Activated B cell treated with CpG ODN at 0.5 μM for 24 hours (primary cell): ENCODE measurements around the gene AUNIP. TPM values are rescaled to one million over a fixed set of nuclear protein-coding genes. Genes with fewer than 3 reads are reported as not detected.

Experiments
- ATAC-seq: fragments of 200-7000 bp; cut with Tn5 transposase; one replicate; pipeline ENCODE4 v1.10.0; 2021; ENCODE audit warnings: low read depth, mild to moderate bottlenecking, moderate library complexity
- CTCF ChIA-PET: fragments of 350-600 bp; sonication (Branson Sonifier 250); formaldehyde crosslinking; loops from one replicate; lab custom pipeline; 2021; ENCODE audit warnings: antibody characterized with exemption; lab: Charles Lee
- POLR2A ChIA-PET: fragments of 350-600 bp; sonication (Branson Sonifier 250); formaldehyde crosslinking; loops from one replicate; lab custom pipeline; 2021; ENCODE audit warnings: antibody characterized with exemption; lab: Charles Lee
- DNase-seq: peaks from one replicate; pipeline ENCODE4 v3.0.0; 2022
- H3K27ac Mint-ChIP-seq: one replicate; pipeline ENCODE4 v1.8.0; 2020; ENCODE audit warnings: mixed read lengths
- H3K27me3 Mint-ChIP-seq: one replicate; pipeline ENCODE4 v1.8.0; 2021; ENCODE audit warnings: mixed read lengths
- H3K36me3 Mint-ChIP-seq: one replicate; pipeline ENCODE4 v1.8.0; 2021; ENCODE audit warnings: low read depth, mixed read lengths
- H3K4me1 Mint-ChIP-seq: one replicate; pipeline ENCODE4 v1.8.0; 2021; ENCODE audit warnings: mixed read lengths
- H3K4me3 Mint-ChIP-seq: one replicate; pipeline ENCODE4 v1.8.0; 2020; ENCODE audit warnings: mild to moderate bottlenecking, mixed read lengths
- H3K9me3 Mint-ChIP-seq: one replicate; pipeline ENCODE4 v1.8.0; 2020; ENCODE audit warnings: mixed read lengths
- intact Hi-C: fragments of 100-400 bp; cut with micrococcal nuclease; formaldehyde crosslinking; loops from one replicate; pipeline ENCODE4 v1.15.1; 2024
- total RNA-seq: library from RNA; stranded (reverse); gene quantifications from 2 replicates; pipeline ENCODE4 v1.2.3, GENCODE V29; 2022
- TF ChIP-seq, protein P1 (sequence below): fragments of 200-600 bp; IDR thresholded peaks from one replicate; pipeline ENCODE4 v1.8.0; 2022; ENCODE audit warnings: antibody characterized with exemption, mild to moderate bottlenecking

Gene AUNIP
- total RNA-seq, 1 donor from 2014 or later = 0.42 TPM

DNA sequence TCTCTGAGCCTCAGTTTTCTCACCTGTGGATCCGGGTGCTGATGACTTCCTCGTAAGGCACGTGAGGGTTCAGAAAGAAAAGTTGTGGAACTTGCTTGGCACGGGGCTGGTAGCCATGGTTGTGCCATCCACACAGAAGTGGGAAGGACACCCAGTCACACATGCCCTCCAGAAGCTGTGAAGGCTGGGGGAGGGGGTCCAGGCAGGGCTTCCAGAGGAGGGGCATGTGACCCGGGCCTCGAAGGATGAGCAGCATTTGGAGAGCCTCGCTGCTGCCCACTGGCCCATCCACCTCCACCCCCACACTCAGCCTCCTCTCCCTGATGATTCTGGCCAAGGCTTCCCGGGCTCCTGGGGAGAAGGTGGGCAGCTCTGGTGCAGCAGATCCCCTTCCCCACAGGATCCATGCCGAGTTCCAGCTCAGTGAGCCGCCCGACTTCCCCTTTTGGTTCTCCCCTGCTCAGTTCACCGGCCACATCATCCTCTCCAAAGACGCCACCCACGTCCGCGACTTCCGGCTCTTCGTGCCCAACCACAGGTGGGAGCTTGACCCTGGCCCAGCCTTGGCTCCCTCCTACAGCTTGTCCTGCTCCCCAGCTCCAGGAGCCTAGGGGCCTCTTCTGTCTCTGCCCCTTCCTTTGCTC is 49.9 kb downstream of the AUNIP start:
- Mint-ChIP-seq H3K27ac (peak overlapping the region; percentile 18), H3K9me3 (no peaks in the 10 kb centered on the region), H3K4me3 (peak overlapping the region; percentile 44), H3K36me3 (peaks cover 14% of the 10 kb centered on the region), H3K27me3 (no peaks in the 10 kb centered on the region), H3K4me1 (peaks cover 22% of the 10 kb centered on the region)
- DNase-seq = no peak
- ATAC-seq = peak; percentile 54
- intact Hi-C loops = no loop called here
- ChIA-PET CTCF (interaction anchor here (0.9 to 3.5 kb wide), 8 partner anchors 11 to 307 kb away, joined by 3 to 35 read pairs (median 6); no protein-coding TSS in a partner anchor), POLR2A (interaction anchor here (0.6 to 3.3 kb wide), 3 partner anchors 11 to 417 kb away, joined by 3 to 22 read pairs (median 7); partner anchors contain the start of gene MTFR1L)
- TF ChIP-seq, protein P1, sequence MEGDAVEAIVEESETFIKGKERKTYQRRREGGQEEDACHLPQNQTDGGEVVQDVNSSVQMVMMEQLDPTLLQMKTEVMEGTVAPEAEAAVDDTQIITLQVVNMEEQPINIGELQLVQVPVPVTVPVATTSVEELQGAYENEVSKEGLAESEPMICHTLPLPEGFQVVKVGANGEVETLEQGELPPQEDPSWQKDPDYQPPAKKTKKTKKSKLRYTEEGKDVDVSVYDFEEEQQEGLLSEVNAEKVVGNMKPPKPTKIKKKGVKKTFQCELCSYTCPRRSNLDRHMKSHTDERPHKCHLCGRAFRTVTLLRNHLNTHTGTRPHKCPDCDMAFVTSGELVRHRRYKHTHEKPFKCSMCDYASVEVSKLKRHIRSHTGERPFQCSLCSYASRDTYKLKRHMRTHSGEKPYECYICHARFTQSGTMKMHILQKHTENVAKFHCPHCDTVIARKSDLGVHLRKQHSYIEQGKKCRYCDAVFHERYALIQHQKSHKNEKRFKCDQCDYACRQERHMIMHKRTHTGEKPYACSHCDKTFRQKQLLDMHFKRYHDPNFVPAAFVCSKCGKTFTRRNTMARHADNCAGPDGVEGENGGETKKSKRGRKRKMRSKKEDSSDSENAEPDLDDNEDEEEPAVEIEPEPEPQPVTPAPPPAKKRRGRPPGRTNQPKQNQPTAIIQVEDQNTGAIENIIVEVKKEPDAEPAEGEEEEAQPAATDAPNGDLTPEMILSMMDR = no peak

DNA sequence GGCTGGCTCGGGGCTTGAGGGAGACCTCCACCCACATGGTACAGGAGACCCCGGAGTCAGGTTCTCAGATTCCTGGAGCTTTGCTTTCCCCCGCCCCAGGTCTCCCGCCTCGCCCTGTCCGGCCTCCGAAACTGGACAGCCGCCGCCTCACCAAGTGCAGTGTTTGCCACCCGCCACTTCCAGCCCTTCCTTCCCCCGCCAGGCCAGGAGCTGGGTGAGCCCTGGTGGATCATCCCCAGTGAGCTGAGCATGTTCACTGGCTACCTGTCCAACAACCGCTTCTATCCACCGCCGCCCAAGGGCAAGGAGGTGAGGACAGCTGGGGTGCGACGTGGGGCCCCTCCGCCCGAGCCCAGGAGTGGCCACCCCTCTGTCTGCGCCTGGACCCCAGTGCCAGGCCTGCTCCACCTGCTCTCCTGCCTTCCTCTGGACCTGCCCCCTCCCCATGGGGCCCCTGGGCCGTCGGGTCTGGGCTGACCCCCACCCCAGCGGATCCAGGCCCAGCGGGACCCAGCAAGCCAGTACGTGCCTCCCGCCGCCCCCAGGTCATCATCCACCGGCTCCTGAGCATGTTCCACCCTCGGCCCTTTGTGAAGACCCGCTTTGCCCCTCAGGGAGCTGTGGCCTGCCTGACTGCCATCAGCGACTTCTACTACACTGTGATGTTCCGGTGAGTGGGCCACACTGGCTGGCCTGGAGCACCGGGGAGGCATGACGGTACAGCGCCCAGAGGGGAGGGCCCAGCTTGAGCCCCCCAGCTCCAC is 50.6 kb downstream of the AUNIP start:
- DNase-seq (no peak), ATAC-seq (no peak)
- Mint-ChIP-seq H3K4me3 (no peak overlapping the region), H3K36me3 (peaks cover 14% of the 10 kb centered on the region), H3K27me3 (no peaks in the 10 kb centered on the region), H3K27ac (no peak overlapping the region), H3K9me3 (no peaks in the 10 kb centered on the region), H3K4me1 (peaks cover 22% of the 10 kb centered on the region)
- ChIA-PET CTCF (interaction anchor here (2.6 to 3.5 kb wide), 2 partner anchors 289 to 304 kb away, joined by 19 to 35 read pairs; no protein-coding TSS in a partner anchor), POLR2A (interaction anchor here (3.3 kb wide), 1 partner anchor 12 kb away, joined by 22 read pairs; the partner anchor contains the start of gene MTFR1L)
- intact Hi-C loops = no loop called here
- TF ChIP-seq, protein P1 = no peak

DNA sequence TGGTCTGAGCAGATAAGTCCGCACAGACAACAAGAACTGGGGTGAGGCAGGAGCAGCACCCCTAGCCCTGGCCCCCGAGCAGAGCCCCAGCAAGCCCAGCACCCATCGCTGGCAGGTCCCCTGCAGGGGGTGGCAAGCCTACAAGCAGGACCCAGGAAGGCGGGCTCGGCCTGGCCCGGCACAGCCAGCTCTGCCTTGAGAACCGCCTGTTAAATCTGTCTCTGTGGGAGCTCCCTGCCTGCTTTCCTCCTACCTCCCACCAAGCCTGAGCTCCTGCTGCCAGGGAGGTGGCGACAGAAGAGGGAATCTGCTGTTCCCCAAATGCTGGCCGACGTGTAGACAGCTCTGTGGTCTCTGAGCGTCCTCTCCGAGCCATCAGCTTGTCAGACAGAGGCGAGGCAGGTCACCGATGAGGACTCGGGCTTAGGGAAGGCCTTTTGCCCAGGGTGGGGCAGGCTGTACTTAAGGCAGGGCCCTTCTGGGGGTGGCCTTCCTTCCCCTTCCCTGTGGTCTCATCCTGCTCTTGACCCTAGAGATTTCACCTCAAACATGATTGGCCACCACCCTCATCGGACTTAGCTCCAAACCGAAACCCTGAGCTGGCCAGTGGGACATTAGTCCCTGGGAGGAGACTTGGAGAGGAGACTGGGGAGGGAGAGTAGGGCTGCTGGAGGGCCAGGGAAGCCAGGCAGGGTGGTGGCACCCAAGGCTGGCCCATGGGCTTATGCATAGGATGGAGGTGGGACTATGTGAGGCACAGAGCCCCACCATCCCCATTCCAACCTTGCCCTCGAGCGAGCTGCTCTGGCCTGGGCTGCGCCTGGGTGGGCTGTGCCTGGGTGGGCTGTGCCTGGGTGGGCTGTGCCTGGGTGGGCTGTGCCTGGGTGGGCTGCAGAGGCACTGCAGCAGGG is 51.5 kb downstream of the AUNIP start:
- peaks cover 26% of the 10 kb centered on the region for H3K4me1 Mint-ChIP-seq
- H3K27me3 Mint-ChIP-seq = no peaks in the 10 kb centered on the region
- H3K27ac Mint-ChIP-seq = no peak overlapping the region
- TF ChIP-seq, protein P1 = no peak
- peaks cover 14% of the 10 kb centered on the region for H3K36me3 Mint-ChIP-seq
- no peak overlapping the region for H3K4me3 Mint-ChIP-seq
- intact Hi-C loops = no loop called here
- H3K9me3 Mint-ChIP-seq = no peaks in the 10 kb centered on the region
- DNase-seq = no peak
- no peak for ATAC-seq
- POLR2A ChIA-PET = no interaction called here
- CTCF ChIA-PET = no interaction called here

GRCh38 chr1:25806418-25806817 is 52.8 kb downstream of the AUNIP start:
- no peak for ATAC-seq
- Mint-ChIP-seq H3K9me3 (no peaks in the 10 kb centered on the region), H3K27me3 (no peaks in the 10 kb centered on the region), H3K4me1 (peaks cover 27% of the 10 kb centered on the region), H3K4me3 (no peak overlapping the region), H3K36me3 (peaks cover 14% of the 10 kb centered on the region), H3K27ac (no peak overlapping the region)
- no peak for DNase-seq
- ChIA-PET POLR2A (interaction anchor here (0.7 kb wide), 1 partner anchor 1851 kb away, joined by 6 read pairs; no protein-coding TSS in a partner anchor), CTCF (no interaction called here)
- TF ChIP-seq, protein P1 = no peak
- intact Hi-C loops = no loop called here
